Trophoblast cell (in vitro differentiated cells and primary cell): Measurements from ENCODE around the gene ZNF260.

Source experiments
- DNase-seq, 2 donors: peaks; one replicate each; pipeline ENCODE4 v3.0.0-alpha.2; 2016
- H2AFZ ChIP-seq: 2 replicates; pipeline ENCODE4 v1.6.1; 2013; ENCODE audit warnings: low read length, moderate library complexity, mild to moderate bottlenecking; ENCODE audit not compliant: insufficient read depth, poor library complexity
- H2AK5ac ChIP-seq: 2 replicates; pipeline ENCODE4 v1.6.1; 2013; ENCODE audit warnings: mild to moderate bottlenecking, low read length
- H2BK120ac ChIP-seq: 2 replicates; pipeline ENCODE4 v1.6.1; 2013; ENCODE audit warnings: low read length, mild to moderate bottlenecking, moderate library complexity; ENCODE audit not compliant: insufficient read depth, poor library complexity
- H2BK12ac ChIP-seq: 2 replicates; pipeline ENCODE4 v1.6.1; 2013; ENCODE audit warnings: mild to moderate bottlenecking, low read length, moderate library complexity
- H2BK5ac ChIP-seq: 2 replicates; pipeline ENCODE4 v1.6.1; 2013; ENCODE audit warnings: low read length, low read depth, moderate library complexity, mild to moderate bottlenecking; ENCODE audit not compliant: poor library complexity
- H3K14ac ChIP-seq: 2 replicates; pipeline ENCODE4 v1.6.1; 2013; ENCODE audit warnings: mild to moderate bottlenecking, low read length
- H3K18ac ChIP-seq: 2 replicates; pipeline ENCODE4 v1.6.1; 2013; ENCODE audit warnings: mild to moderate bottlenecking, low read length
- H3K23ac ChIP-seq: 2 replicates; pipeline ENCODE4 v1.6.1; 2013; ENCODE audit warnings: low read length
- H3K27ac ChIP-seq: 2 replicates; pipeline ENCODE4 v1.5.1; 2013; ENCODE audit warnings: low read depth, mild to moderate bottlenecking, inconsistent platforms, low read length, moderate library complexity
- H3K27me3 ChIP-seq: 2 replicates; pipeline ENCODE4 v1.6.1; 2013; ENCODE audit warnings: inconsistent platforms, mild to moderate bottlenecking, low read length, moderate library complexity; ENCODE audit not compliant: insufficient read depth
- H3K36me3 ChIP-seq, 2 experiments: 1 replicate in 1 of 2; 2 replicates in 1 of 2; pipeline ENCODE4 v1.6.1; 2013; ENCODE audit warnings: low read length in 2 of 2, mild to moderate bottlenecking in 2 of 2, moderate library complexity in 1 of 2; ENCODE audit not compliant: insufficient read depth in 2 of 2, control insufficient read depth in 1 of 2
- H3K4ac ChIP-seq: 2 replicates; pipeline ENCODE4 v1.6.1; 2013; ENCODE audit warnings: low read depth, mild to moderate bottlenecking, low read length, moderate library complexity
- H3K4me1 ChIP-seq, 2 experiments: 1 replicate in 1 of 2; 2 replicates in 1 of 2; pipeline ENCODE4 v1.6.1; 2013; ENCODE audit warnings: low read length in 2 of 2, mild to moderate bottlenecking in 2 of 2, moderate library complexity in 1 of 2; ENCODE audit not compliant: insufficient read depth in 2 of 2, control insufficient read depth in 1 of 2
- H3K4me2 ChIP-seq: 2 replicates; pipeline ENCODE4 v1.6.1; 2013; ENCODE audit warnings: inconsistent platforms, mild to moderate bottlenecking, low read length, moderate library complexity
- H3K4me3 ChIP-seq: 2 replicates; pipeline ENCODE4 v1.5.1; 2013; ENCODE audit warnings: mild to moderate bottlenecking, low read depth, low read length, inconsistent platforms
- H3K79me1 ChIP-seq: one replicate; pipeline ENCODE4 v1.6.1; 2013; ENCODE audit warnings: low read length
- H3K79me2 ChIP-seq: 2 replicates; pipeline ENCODE4 v1.6.1; 2013; ENCODE audit warnings: low read length, mild to moderate bottlenecking; ENCODE audit not compliant: control insufficient read depth, insufficient read depth, poor library complexity
- H3K9ac ChIP-seq: 2 replicates; pipeline ENCODE4 v1.6.1; 2013; ENCODE audit warnings: mild to moderate bottlenecking, low read length
- H3K9me3 ChIP-seq: 2 replicates; pipeline ENCODE4 v1.6.1; 2013; ENCODE audit warnings: low read depth, mild to moderate bottlenecking, control low read depth, inconsistent platforms, low read length; ENCODE audit not compliant: insufficient read depth
- H4K12ac ChIP-seq: 2 replicates; pipeline ENCODE4 v1.6.1; 2013; ENCODE audit warnings: low read depth, mild to moderate bottlenecking, low read length, moderate library complexity
- H4K8ac ChIP-seq: 2 replicates; pipeline ENCODE4 v1.6.1; 2013; ENCODE audit warnings: low read depth, mild to moderate bottlenecking, low read length, moderate library complexity
- H4K91ac ChIP-seq: one replicate; pipeline ENCODE4 v1.6.1; 2013; ENCODE audit warnings: low read depth, mild to moderate bottlenecking, low read length, moderate library complexity
- WGBS: extraction: QIAGEN DNeasy Blood & Tissue Kit; methylation state at CpG from one replicate; pipeline ENCODE4 v1.1.7; 2013; ENCODE audit warnings: missing lambda C conversion rate; ENCODE audit not compliant: insufficient read length, insufficient coverage; ENCODE audit errors: extremely low coverage; 5-methylcytosine and 5-hydroxymethylcytosine counted together

The ZNF260 gene

DNA sequence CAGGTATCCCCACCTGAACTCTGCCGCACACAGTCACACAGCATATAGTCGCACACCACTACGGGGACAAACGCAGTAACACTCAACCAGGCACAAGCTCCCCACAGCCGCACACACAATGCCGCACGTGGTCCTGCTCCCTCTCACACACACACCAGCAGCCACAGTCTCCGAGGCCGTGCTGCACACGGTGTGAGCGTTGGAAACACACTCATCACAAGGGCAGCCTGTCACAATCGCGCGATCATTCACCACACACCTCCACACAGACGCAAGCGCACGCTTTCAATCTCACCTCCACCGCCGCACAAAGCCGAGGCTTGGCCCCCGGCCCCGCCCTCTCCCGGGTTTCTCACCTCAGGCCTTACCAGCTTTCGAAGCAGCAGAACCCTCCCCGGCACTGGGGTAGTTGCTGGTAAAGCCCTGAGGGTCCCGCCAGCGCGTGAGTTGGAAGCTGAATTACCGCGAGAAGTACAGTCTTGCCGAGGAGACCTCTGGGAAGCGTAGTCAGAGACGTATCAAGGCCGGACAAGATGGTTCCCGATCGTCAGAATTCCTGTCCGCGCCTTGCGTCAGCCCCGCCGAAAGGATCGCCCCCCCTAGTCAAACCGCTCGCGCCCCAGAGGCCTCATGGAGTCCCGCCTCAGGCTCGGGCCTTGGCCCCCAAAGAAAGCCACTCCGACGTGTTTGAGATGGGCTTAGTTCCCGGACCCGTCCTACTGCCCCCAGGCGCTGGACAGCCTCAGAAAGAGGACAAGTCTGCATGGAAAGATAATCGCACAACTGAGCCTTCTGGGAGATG, 38.8 kb downstream of the ZNF260 start, which contains the start of gene ZNF566:
Gene ZNF566, minus strand, starts transcription at position 444 of the 802 bp plus-strand sequence. CDS start 13,004 bp downstream, outside the sequence.
- H4K91ac ChIP-seq = peak within 1 kb of the TSS; percentile 97
- H3K4me3 ChIP-seq = peak within 1 kb of the TSS; percentile 82
- H3K27me3 ChIP-seq = no peaks in the 10 kb centered on the region
- H2AK5ac ChIP-seq = peak within 1 kb of the TSS; percentile 85
- peaks cover 7% of the 10 kb centered on the region for H3K79me2 ChIP-seq
- WGBS = no CpG with 5 or more reads among the region's 53 CpGs
- H4K8ac ChIP-seq = peak within 1 kb of the TSS; percentile 93
- H3K36me3 ChIP-seq = no peaks in the 10 kb centered on the region
- H2BK5ac ChIP-seq = peak within 1 kb of the TSS; percentile 100
- peak within 1 kb of the TSS; percentile 92 for H3K4me2 ChIP-seq
- peak within 1 kb of the TSS; percentile 86 for H3K18ac ChIP-seq
- peaks cover 8% of the 10 kb centered on the region for H3K79me1 ChIP-seq
- peak within 1 kb of the TSS; percentile 94 for H2BK120ac ChIP-seq
- H2AFZ ChIP-seq = peak within 1 kb of the TSS; percentile 85
- peak within 1 kb of the TSS; percentile 82 for H3K27ac ChIP-seq
- H2BK12ac ChIP-seq = no peak within 1 kb of the TSS
- DNase-seq = peak; percentile 98 to 99
- peak within 1 kb of the TSS; percentile 99 for H3K14ac ChIP-seq
- H3K4ac ChIP-seq = peak within 1 kb of the TSS; percentile 93
- peaks cover 3% of the 10 kb centered on the region for H3K9me3 ChIP-seq
- peak within 1 kb of the TSS; percentile 56 for H3K23ac ChIP-seq
- peak within 1 kb of the TSS; percentile 94 for H3K9ac ChIP-seq
- peak within 1 kb of the TSS; percentile 100 for H4K12ac ChIP-seq
- peaks cover 0 to 2% of the 10 kb centered on the region in 2 experiments for H3K4me1 ChIP-seq

GRCh38 chr19:36488846-36489117, 39.3 kb downstream of the ZNF260 start:
- Histone ChIP-seq H2BK120ac (no peak overlapping the region), H4K91ac (no peak overlapping the region), H3K14ac (no peak overlapping the region), H3K4me3 (peak overlapping the region; percentile 82), H3K9ac (peak overlapping the region; percentile 83), H3K79me2 (peaks cover 7% of the 10 kb centered on the region), H3K4me1 (peaks cover 0 to 2% of the 10 kb centered on the region in 2 experiments), H3K27ac (peak overlapping the region; percentile 34), H2AFZ (peak overlapping the region; percentile 50), H3K79me1 (peaks cover 8% of the 10 kb centered on the region), H4K12ac (no peak overlapping the region), H2BK5ac (no peak overlapping the region), H3K18ac (peak overlapping the region; percentile 60), H3K4ac (no peak overlapping the region), H2AK5ac (no peak overlapping the region), H3K4me2 (peak overlapping the region; percentile 92), H2BK12ac (no peak overlapping the region), H4K8ac (peak overlapping the region; percentile 59), H3K27me3 (no peaks in the 10 kb centered on the region), H3K9me3 (peaks cover 3% of the 10 kb centered on the region), H3K36me3 (no peaks in the 10 kb centered on the region), H3K23ac (peak overlapping the region; percentile 56)
- no peak for DNase-seq
- no CpG with 5 or more reads among the region's 11 CpGs for WGBS

DNA sequence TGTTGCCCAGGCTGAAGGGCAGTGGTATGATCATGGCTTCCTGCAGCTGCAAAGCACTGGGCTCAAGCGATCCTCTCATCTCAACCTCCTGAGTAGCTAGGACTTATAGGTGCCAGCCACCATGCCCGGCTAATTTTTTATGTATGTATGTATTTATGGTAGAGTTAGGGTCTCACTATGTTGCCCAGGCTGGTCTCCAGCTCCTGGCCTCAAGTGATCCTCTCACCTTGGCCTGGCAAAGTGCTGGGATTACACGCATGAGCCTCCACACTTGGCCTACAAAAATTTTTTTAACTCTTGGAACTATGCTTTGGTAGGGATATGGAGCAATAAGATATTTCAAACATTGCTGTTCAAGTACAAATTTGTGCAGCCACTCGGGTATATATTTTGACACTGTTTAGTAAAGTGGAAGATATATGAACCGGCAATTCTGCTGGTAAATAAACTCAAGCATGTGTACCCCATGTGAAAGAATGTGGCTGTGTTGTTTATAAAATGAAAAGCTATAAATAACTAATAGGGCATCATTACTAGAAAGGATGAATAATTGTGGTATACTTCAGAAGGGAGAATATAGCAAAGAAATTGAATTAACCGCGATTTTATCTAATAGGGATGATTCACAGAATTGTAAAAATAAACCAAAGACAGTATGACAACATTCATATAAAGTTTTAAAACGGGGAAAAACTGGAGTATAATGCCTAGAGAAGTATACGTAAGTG, 39.8 kb downstream of the ZNF260 start:
- no peak overlapping the region for H4K12ac ChIP-seq
- no CpG with 5 or more reads among the region's 9 CpGs for WGBS
- no peak overlapping the region for H2BK120ac ChIP-seq
- no peak overlapping the region for H2AFZ ChIP-seq
- DNase-seq = no peak
- H3K23ac ChIP-seq = no peak overlapping the region
- no peak overlapping the region for H4K8ac ChIP-seq
- H3K4me1 ChIP-seq = peaks cover 0 to 2% of the 10 kb centered on the region in 2 experiments
- no peak overlapping the region for H2BK12ac ChIP-seq
- no peak overlapping the region for H3K27ac ChIP-seq
- peaks cover 8% of the 10 kb centered on the region for H3K79me1 ChIP-seq
- H3K36me3 ChIP-seq = no peaks in the 10 kb centered on the region
- H3K4ac ChIP-seq = no peak overlapping the region
- H3K4me3 ChIP-seq = peak overlapping the region; percentile 82
- H3K9me3 ChIP-seq = peaks cover 3% of the 10 kb centered on the region
- H3K9ac ChIP-seq = no peak overlapping the region
- no peaks in the 10 kb centered on the region for H3K27me3 ChIP-seq
- H3K18ac ChIP-seq = no peak overlapping the region
- peak overlapping the region; percentile 92 for H3K4me2 ChIP-seq
- peaks cover 7% of the 10 kb centered on the region for H3K79me2 ChIP-seq
- no peak overlapping the region for H2BK5ac ChIP-seq
- H4K91ac ChIP-seq = no peak overlapping the region
- no peak overlapping the region for H3K14ac ChIP-seq
- H2AK5ac ChIP-seq = no peak overlapping the region

DNA sequence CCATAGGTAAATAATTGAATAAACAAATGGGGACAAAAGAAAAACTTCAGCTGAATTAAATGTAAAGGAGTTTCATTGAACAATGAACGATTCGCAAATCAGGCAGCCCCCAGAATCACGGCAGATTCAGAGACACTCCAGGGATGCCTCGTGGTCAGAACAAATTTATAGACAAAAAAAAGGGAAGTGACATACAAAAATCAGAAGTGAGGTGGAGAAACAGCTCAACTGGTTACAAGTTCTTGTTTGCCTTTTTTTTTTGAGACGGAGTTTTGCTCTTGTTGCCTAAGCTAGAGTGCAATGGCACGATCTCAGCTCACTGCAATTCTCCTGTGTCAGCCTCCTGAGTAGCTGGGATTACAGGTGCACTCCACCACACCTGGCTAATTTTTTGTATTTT, 44.4 kb downstream of the ZNF260 start:
- Histone ChIP-seq H3K9me3 (no peaks in the 10 kb centered on the region), H3K36me3 (peaks cover 0 to 2% of the 10 kb centered on the region in 2 experiments), H3K18ac (no peak overlapping the region), H2AK5ac (no peak overlapping the region), H3K9ac (no peak overlapping the region), H2BK5ac (no peak overlapping the region), H3K79me2 (no peaks in the 10 kb centered on the region), H3K23ac (no peak overlapping the region), H2BK120ac (no peak overlapping the region), H2BK12ac (no peak overlapping the region), H4K91ac (no peak overlapping the region), H3K79me1 (no peaks in the 10 kb centered on the region), H3K4me3 (no peak overlapping the region), H4K8ac (no peak overlapping the region), H3K14ac (no peak overlapping the region), H3K27ac (no peak overlapping the region), H3K4me2 (no peak overlapping the region), H3K4me1 (no peaks in the 10 kb centered on the region), H4K12ac (no peak overlapping the region), H2AFZ (no peak overlapping the region), H3K27me3 (no peaks in the 10 kb centered on the region), H3K4ac (no peak overlapping the region)
- WGBS = no CpG with 5 or more reads among the region's 6 CpGs
- DNase-seq = no peak
